Keratinocyte (primary cell): Measurements from ENCODE around the gene E2F3.

Source experiments
- EZH2 ChIP-seq: IDR thresholded peaks from one replicate; pipeline ENCODE4 v1.6.1; 2012; ENCODE audit warnings: inconsistent platforms, mild to moderate bottlenecking, low read length, moderate library complexity
- TF ChIP-seq, protein P1 (sequence below), 3 experiments: IDR thresholded peaks in 1 of 3; conservative IDR thresholded peaks in 1 of 3; optimal IDR thresholded peaks in 1 of 3; 2 replicates in 2 of 3; 3 replicates in 1 of 3; pipeline versions ENCODE3 to v1.5.1; 2011; ENCODE audit warnings: low read length in 3 of 3, mild to moderate bottlenecking in 3 of 3, moderate library complexity in 2 of 3, control low read depth in 1 of 3, inconsistent platforms in 1 of 3; ENCODE audit not compliant: insufficient read depth in 2 of 3; ENCODE audit errors: extremely low read depth in 1 of 3

DNA sequence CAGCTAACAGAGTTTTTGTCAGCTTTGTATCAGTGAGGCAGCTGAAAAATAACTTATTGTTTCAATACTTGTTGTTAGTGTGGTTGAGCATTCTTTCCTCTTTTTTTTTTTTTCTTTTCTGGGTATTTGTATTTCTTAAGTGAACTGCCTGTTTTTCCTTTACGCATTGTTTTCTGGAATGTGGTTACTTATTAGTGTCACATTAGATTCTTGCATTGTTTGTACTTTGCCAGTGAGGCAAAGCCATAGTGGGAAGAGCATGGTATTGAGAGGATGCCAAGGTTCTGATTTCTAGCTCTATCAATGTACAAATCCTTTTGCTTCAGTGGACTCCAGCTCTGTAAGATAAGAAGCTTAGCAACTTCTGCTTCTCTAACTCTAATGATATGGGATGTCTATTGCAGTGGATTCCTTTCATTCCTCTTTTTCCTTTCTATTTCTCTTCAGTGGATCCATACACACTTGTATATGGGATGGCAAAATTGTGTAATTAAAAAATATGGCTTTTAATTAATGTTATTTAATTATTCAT is 136.5 kb downstream of the E2F3 start:
- TF ChIP-seq EZH2, result no peak
- TF ChIP-seq, protein P1, sequence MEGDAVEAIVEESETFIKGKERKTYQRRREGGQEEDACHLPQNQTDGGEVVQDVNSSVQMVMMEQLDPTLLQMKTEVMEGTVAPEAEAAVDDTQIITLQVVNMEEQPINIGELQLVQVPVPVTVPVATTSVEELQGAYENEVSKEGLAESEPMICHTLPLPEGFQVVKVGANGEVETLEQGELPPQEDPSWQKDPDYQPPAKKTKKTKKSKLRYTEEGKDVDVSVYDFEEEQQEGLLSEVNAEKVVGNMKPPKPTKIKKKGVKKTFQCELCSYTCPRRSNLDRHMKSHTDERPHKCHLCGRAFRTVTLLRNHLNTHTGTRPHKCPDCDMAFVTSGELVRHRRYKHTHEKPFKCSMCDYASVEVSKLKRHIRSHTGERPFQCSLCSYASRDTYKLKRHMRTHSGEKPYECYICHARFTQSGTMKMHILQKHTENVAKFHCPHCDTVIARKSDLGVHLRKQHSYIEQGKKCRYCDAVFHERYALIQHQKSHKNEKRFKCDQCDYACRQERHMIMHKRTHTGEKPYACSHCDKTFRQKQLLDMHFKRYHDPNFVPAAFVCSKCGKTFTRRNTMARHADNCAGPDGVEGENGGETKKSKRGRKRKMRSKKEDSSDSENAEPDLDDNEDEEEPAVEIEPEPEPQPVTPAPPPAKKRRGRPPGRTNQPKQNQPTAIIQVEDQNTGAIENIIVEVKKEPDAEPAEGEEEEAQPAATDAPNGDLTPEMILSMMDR (optimal IDR thresholded peaks at IDR 0.05 in 1 of 3, IDR thresholded peaks at IDR 0.05 in 1 of 3, conservative IDR thresholded peaks at IDR 0.05 in 1 of 3; ENCODE audit: extremely low read depth in 1 of 3, insufficient read depth in 2 of 3, low read length in 3 of 3), result no peak
